Myocyte (in vitro differentiated cells): ENCODE measurements around the gene NXPE2. TPM values are rescaled to one million over a fixed set of nuclear protein-coding genes. Genes with fewer than 3 reads are reported as not detected.
"Not testable (repeated sequence)": the region's sequence is repeated elsewhere in the genome, so short reads cannot be mapped to it uniquely, and the experiment has no call there.

ENCODE experiments used
- DNase-seq: peaks from one replicate; pipeline ENCODE4 v3.0.0-alpha.2; 2012; ENCODE audit warnings: low read depth
- polyA plus RNA-seq: library from polyadenylated mRNA; unstranded; fragments of >200 nt; gene quantifications from one replicate; pipeline ENCODE4 v1.2.1, GENCODE V29; 2012; ENCODE audit warnings: missing spikeins
- total RNA-seq: library from RNA; depleted of rRNA; stranded (reverse); fragments of >200 nt; gene quantifications from 2 replicates; pipeline ENCODE4 v1.2.3, GENCODE V29; 2014

Gene NXPE2
- 0.26 and 0.40 TPM in 2 replicates for total RNA-seq
- 0.09 TPM for polyA plus RNA-seq

DNA sequence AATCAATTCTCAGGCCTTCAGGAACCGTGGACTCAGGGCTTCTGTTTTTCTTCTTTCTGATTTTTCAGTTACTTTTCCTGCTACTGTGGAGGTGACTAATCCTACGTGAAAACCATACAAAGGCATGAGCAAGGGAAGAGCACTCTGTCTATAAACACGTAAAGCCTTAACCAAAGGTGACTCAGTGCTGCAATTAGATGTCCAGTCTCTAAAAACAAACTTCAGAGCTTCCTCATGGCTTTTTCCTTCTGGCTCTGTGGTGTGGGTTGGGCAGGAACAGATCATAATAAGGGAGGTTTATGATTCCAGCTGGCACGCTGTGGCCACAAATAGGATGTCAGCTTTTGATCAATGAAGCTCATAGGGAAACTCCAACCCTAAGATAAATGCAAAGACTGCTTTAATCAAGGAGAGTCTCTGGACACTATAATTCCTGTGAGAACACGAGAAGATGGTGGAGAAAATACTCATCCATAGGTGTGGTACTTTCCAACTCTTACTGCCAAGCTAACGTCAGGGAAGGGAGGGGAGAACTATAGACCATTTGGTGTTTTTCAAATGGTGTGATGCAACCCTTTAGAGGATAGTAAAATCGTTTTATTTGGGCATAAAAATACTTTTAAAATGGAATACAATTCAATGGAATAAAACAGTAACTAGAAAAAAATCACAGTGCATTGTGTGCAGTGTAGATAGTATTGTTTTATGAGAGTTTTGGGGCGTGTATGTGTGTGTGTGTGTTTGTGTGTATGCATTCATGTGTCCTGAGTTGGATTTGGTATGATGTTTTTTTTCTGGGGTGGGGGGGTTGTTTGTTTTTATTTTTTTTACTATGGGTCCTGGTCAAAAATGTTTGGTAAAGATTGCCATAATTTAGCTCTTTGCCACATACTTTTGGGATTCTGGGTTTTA, at the start of gene NXPE2:
TSS of gene NXPE2 (plus strand) at position 403 of the 912 bp plus-strand sequence. CDS start at position 452, 49 bp downstream.
- DNase-seq = peak; percentile 24

DNA sequence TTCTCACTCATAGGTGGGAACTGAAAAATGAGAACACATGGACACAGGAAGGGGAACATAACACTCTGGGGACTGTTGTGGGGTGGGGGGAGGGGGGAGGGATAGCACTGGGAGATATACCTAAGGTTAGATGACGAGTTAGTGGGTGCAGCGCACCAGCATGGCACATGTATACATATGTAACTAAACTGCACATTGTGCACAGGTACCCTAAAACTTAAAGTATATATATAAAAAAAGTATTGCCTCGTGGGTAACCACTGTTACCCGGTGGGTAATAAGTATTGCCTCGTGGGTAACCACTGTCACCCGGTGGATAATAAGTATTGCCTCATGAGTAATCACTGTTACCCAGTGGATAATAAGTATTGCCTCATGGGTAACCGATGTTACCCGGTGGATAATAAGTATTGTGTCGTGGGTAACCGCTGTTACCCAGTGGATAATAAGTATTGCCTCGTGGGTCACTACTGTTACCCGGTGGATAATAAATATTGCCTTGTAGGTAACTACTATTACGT, 46.8 kb upstream of the NXPE2 start:
- not testable (repeated sequence) for DNase-seq

- DNase-seq = not testable (repeated sequence)
These were observed 38.9 kb upstream of the NXPE2 start for GRCh38 chr11:114639440-114639839.

DNA sequence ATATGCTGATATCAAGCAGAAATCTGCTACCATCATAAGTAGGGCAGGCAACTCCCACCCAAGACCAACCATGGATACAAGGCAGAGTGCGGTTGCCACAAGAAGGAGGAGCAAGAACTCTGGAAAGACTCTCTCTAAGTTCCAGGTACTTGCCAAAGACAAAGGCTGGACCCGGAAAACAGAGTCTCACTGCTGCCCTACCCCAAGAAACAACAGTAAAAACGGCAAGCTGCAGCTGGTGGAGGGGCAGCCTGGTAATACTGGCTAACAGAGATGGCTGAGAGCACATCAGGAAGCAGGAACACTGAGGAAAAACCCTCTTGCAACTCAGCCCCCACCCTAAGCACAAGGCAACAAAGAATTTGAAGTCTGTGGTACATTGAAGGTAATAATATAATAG, 27.7 kb upstream of the NXPE2 start:
- DNase-seq = no peak

DNA sequence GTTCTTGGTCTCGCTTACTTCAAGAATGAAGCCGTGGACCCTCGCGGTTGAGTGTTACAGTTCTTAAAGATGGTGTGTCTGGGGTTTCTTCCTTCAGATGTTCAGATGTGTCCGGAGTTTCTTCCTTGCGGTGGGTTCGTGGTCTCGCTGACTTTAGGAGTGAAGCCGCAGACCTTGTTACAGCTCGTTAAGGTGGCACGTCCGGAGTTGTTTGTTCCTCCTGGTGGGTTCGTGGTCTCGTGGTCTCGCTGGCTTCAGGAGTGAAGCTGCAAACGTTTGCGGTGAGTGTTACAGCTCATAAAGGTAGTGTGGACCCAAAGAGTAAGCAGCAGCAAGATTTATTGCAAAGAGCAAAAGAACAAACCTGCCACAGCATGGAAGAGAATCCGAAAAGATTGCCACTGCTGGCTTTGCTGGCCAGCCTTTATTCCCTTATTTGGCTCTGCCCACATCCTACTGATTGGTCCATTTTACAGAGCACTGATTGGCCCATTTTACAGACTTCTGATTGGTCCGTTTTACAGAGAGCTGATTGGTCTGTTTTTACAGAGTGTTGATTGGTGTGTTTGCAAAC, 27.1 kb upstream of the NXPE2 start:
- no peak for DNase-seq

DNA sequence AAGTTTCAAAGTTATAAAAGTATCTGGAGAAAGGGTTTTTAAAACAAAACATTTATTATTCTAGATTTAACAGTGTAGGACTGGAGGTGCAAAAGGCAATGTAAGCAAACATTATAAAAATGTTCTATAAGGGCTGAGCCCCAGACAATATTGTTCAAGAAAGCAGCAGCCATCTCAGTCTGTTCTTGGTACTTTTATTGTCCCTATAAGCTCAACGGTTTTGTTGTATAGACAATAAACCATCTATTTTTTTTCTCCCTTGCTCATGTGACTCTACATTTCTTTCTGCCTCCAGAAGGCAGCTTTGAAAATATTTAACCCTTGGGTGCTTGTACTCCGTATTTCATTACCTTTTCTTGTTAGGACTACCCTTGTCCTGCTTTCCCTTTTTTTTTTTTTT, 25.2 kb upstream of the NXPE2 start:
- DNase-seq = no peak

- no peak for DNase-seq
These were observed 13.7 kb upstream of the NXPE2 start for GRCh38 chr11:114664641-114665040.

DNA sequence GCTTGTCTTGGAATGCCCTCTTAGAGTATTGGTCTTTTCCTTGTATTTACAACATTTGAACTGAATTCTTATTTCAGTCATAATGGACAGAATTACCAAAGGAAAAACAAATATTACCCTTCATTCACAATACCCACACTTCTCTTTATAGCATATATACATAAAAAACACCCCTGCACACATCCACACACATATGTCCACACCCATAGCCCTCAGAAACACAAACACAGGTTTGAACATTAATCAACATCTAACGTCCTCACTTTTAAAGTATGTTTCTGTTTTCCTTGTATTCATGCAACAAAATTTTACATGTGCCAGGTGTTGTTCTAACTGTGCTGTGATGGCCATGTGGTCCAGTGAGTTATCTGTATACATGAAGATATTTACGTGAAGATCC, 11.6 kb upstream of the NXPE2 start:
- DNase-seq = no peak

GRCh38 chr11:114668109-114668508, 10.2 kb upstream of the NXPE2 start:
- no peak for DNase-seq

- DNase-seq = no peak
These were observed 4.7 kb upstream of the NXPE2 start for GRCh38 chr11:114673661-114674060.

DNA sequence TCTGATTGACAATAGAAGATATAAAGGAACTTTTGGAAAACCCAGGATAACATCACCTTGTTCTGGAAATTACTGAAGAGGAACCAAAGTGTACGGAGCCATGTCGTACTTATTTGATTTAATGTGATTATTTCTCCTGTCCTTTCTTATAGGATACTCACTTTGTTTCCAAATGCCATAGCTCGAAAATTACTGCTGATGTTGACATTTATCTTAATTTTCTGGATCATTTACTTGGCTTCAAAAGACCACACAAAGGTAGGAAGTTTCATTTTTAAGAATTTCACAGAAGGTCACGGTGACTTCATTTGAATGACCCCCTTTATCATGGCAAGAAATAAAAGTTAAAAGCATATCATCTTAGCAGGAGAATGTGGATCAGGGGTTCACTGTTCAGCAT, 1.2 kb downstream of the NXPE2 start:
- no peak for DNase-seq

DNA sequence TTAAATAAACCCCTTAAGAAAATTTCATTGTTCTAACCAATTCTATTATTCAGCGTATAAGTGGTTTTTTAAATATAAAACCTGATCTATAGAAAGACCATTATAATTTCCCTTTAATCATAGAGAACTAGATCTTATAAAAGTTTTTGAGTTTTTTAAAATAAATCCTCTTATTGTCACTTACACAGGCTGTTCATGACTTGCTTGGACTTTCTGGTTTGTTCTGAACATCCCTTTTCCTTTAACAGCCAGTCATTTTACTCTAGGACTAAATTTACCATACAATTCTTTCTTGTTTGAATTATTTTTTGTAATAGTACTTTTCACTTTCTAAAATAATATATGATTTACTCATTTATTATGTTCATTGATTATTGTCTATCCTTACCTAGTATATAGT, 4.7 kb downstream of the NXPE2 start:
- DNase-seq = no peak

- no peak for DNase-seq
These were observed 6.3 kb downstream of the NXPE2 start for GRCh38 chr11:114684636-114685035.

GRCh38 chr11:114685097-114685496, 6.8 kb downstream of the NXPE2 start:
- DNase-seq = no peak

- DNase-seq = no peak
These were observed 27.1 kb downstream of the NXPE2 start for GRCh38 chr11:114705280-114706024.

GRCh38 chr11:114709960-114710359, 31.6 kb downstream of the NXPE2 start:
- no peak for DNase-seq

GRCh38 chr11:114713756-114714155, 35.4 kb downstream of the NXPE2 start:
- no peak for DNase-seq

DNA sequence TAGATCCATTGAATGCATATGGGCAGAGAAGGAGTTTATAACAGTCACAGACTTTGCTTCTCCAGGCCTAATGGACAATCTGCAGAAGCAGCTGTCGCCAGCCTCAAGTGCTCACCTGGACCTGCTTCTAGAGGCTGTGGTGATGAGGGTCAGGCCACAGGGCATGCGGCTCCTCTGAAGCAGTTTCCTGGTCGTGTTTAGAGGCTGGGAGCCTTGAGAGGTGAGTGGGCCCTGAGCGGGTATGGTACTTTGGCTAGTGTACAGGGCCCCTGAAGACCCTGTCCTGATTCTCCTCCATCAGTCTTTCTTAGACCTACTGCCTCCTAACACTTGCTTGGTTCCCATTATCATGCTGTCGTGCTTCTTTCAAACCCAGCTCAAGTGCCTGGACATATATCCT, 41.2 kb downstream of the NXPE2 start:
- no peak for DNase-seq

- no peak for DNase-seq
These were observed 46.7 kb downstream of the NXPE2 start for GRCh38 chr11:114724916-114725524.

DNA sequence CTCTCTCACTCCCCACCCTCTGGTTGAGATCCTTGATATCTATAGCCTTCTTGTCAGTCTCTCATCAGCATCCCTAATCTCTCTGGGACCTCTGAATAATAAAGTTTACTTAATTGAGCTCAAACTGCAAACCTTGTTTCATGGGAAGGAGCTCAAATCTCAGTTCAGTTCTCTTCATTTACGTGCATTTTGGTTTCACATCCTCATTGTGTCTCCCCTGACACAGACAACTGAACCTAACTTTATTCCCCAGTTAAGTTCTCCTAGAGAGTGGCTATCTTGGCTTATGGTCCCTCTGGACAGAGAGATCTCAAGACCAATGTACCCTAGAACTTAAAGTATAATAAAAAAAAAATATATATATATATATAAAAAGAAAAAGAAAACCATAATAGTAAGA, 47.3 kb downstream of the NXPE2 start:
- DNase-seq = no peak

- DNase-seq = no peak
These were observed 58.5 kb downstream of the NXPE2 start for GRCh38 chr11:114736806-114737205.
